ENCODE results near the gene FASTKD2. TPM values are rescaled to one million over a fixed set of nuclear protein-coding genes. Genes with fewer than 3 reads are reported as not detected.

FASTKD2 gene
- total RNA-seq, 1 donor from 2014 or later, result 20.1 TPM

- Mint-ChIP-seq H3K4me1 (ENCODE audit: unreplicated experiment) (no peaks in the 10 kb centered on the region), H3K27ac (ENCODE audit: unreplicated experiment) (no peak overlapping the region), H3K36me3 (ENCODE audit: low read depth, unreplicated experiment) (peaks cover 9% of the 10 kb centered on the region), H3K9me3 (ENCODE audit: unreplicated experiment) (no peaks in the 10 kb centered on the region), H3K27me3 (ENCODE audit: unreplicated experiment) (peaks cover under 1% of the 10 kb centered on the region), H3K4me3 (ENCODE audit: unreplicated experiment) (no peak overlapping the region)
- TF ChIP-seq CTCF (IDR thresholded peaks at IDR 0.05; ENCODE audit: unreplicated experiment), result no peak
- no peak for DNase-seq (ENCODE audit: low spot score)
Observed at GRCh38 chr2:206790311-206790935, 25.0 kb downstream of the FASTKD2 start.

GRCh38 chr2:206792645-206793044 is 27.2 kb downstream of the FASTKD2 start:
- DNase-seq (ENCODE audit: low spot score), result no peak
- TF ChIP-seq CTCF (IDR thresholded peaks at IDR 0.05; ENCODE audit: unreplicated experiment), result no peak
- H3K27me3 Mint-ChIP-seq (ENCODE audit: unreplicated experiment), result peaks cover 3% of the 10 kb centered on the region
- peaks cover 6% of the 10 kb centered on the region for H3K36me3 Mint-ChIP-seq (ENCODE audit: low read depth, unreplicated experiment)
- H3K9me3 Mint-ChIP-seq (ENCODE audit: unreplicated experiment), result no peaks in the 10 kb centered on the region
- no peak overlapping the region for H3K27ac Mint-ChIP-seq (ENCODE audit: unreplicated experiment)
- no peaks in the 10 kb centered on the region for H3K4me1 Mint-ChIP-seq (ENCODE audit: unreplicated experiment)
- no peak overlapping the region for H3K4me3 Mint-ChIP-seq (ENCODE audit: unreplicated experiment)

- peaks cover 4% of the 10 kb centered on the region for H3K36me3 Mint-ChIP-seq (ENCODE audit: low read depth, unreplicated experiment)
- no peak for DNase-seq (ENCODE audit: low spot score)
- peaks cover 23% of the 10 kb centered on the region for H3K4me1 Mint-ChIP-seq (ENCODE audit: unreplicated experiment)
- H3K27ac Mint-ChIP-seq (ENCODE audit: unreplicated experiment), result no peak overlapping the region
- no peak for TF ChIP-seq CTCF (IDR thresholded peaks at IDR 0.05; ENCODE audit: unreplicated experiment)
- H3K4me3 Mint-ChIP-seq (ENCODE audit: unreplicated experiment), result no peak overlapping the region
- H3K9me3 Mint-ChIP-seq (ENCODE audit: unreplicated experiment), result no peaks in the 10 kb centered on the region
- H3K27me3 Mint-ChIP-seq (ENCODE audit: unreplicated experiment), result peaks cover 7% of the 10 kb centered on the region
Observed at GRCh38 chr2:206797376-206797775, 32.0 kb downstream of the FASTKD2 start.

GRCh38 chr2:206798000-206798399 is 32.6 kb downstream of the FASTKD2 start:
- Mint-ChIP-seq H3K27ac (ENCODE audit: unreplicated experiment) (peak overlapping the region; percentile 23), H3K4me1 (ENCODE audit: unreplicated experiment) (peaks cover 28% of the 10 kb centered on the region), H3K4me3 (ENCODE audit: unreplicated experiment) (no peak overlapping the region), H3K9me3 (ENCODE audit: unreplicated experiment) (no peaks in the 10 kb centered on the region), H3K36me3 (ENCODE audit: low read depth, unreplicated experiment) (peaks cover 4% of the 10 kb centered on the region), H3K27me3 (ENCODE audit: unreplicated experiment) (peaks cover 9% of the 10 kb centered on the region)
- no peak for DNase-seq (ENCODE audit: low spot score)
- TF ChIP-seq CTCF (IDR thresholded peaks at IDR 0.05; ENCODE audit: unreplicated experiment), result no peak

- DNase-seq (ENCODE audit: low spot score), result no peak
- TF ChIP-seq CTCF (IDR thresholded peaks at IDR 0.05; ENCODE audit: unreplicated experiment), result no peak
- Mint-ChIP-seq H3K9me3 (ENCODE audit: unreplicated experiment) (no peaks in the 10 kb centered on the region), H3K27me3 (ENCODE audit: unreplicated experiment) (peaks cover 11% of the 10 kb centered on the region), H3K4me3 (ENCODE audit: unreplicated experiment) (no peak overlapping the region), H3K36me3 (ENCODE audit: low read depth, unreplicated experiment) (peaks cover 4% of the 10 kb centered on the region), H3K4me1 (ENCODE audit: unreplicated experiment) (peaks cover 37% of the 10 kb centered on the region), H3K27ac (ENCODE audit: unreplicated experiment) (no peak overlapping the region)
Observed at GRCh38 chr2:206799083-206799482, 33.7 kb downstream of the FASTKD2 start.

All from endothelial cell (in vitro differentiated cells).